Measurements from ENCODE around the gene ZDHHC13. TPM values are rescaled to one million over a fixed set of nuclear protein-coding genes. Genes with fewer than 3 reads are reported as not detected.

Gene ZDHHC13
- polyA plus RNA-seq, 1 donor (not counting 4 experiments of a cell fraction or from before 2014, with no cell fraction given), result 24.1 TPM

DNA sequence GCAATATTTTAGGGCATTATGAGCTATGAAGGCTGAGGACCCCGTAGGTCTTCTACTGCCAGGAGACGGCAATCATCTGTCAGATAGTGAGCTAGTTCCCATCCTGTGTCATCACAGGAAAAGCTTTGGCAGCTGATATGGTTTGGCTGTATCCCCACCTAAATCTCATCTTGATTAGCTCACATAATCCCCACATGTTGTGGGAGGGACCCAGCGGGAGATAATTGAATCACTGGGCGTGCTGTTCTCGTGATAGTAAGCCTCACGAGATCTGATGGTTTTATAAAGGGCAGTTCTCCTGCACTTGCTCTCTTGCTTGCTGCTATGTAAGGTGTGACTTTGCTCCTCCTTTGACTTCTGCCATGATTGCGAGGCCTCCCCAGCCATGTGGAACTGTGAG, 66.7 kb downstream of the ZDHHC13 start:
- Histone ChIP-seq H3K4me2 (ENCODE audit: control insufficient read depth, extremely low read depth, insufficient read depth, low read depth, low read length) (no peak overlapping the region), H3K36me3 (ENCODE audit: control insufficient read depth in 2 of 2, extremely low read depth in 1 of 2, insufficient read depth in 2 of 2, low read length in 2 of 2) (no peaks in the 10 kb centered on the region), H3K79me2 (ENCODE audit: control insufficient read depth, insufficient read depth, low read length) (no peaks in the 10 kb centered on the region), H2AFZ (ENCODE audit: control insufficient read depth, low read length) (no peak overlapping the region), H3K9me3 (ENCODE audit: control insufficient read depth, low read depth, low read length) (no peaks in the 10 kb centered on the region), H3K27ac (ENCODE audit: control insufficient read depth, insufficient read depth, low read length) (no peak overlapping the region), H3K4me3 (ENCODE audit: control insufficient read depth in 2 of 3, extremely low read depth in 1 of 3, insufficient read depth in 2 of 3, low read depth in 1 of 3, low read length in 3 of 3) (no peak overlapping the region), H3K27me3 (ENCODE audit: control insufficient read depth, extremely low read depth, insufficient read depth, low read length) (no peaks in the 10 kb centered on the region), H4K20me1 (ENCODE audit: control insufficient read depth, extremely low read depth, insufficient read depth, low read length) (no peaks in the 10 kb centered on the region), H3K9ac (ENCODE audit: control insufficient read depth, extremely low read depth, insufficient read depth, low read length) (no peak overlapping the region), H3K9me1 (ENCODE audit: control insufficient read depth, extremely low read depth, insufficient read depth, low read length) (no peaks in the 10 kb centered on the region), H3K4me1 (ENCODE audit: control insufficient read depth, extremely low read depth, insufficient read depth, low read length) (no peaks in the 10 kb centered on the region)
- dilution Hi-C loops (cut with MboI; ENCODE audit: extremely low pct_ligation_motif_present, low sequenced_read_pairs), result no loop called here
- FAIRE-seq (no peak), DNase-seq (ENCODE audit: low read depth, low spot score) (no peak)
- TF ChIP-seq EZH2 (IDR thresholded peaks at IDR 0.05; ENCODE audit: low read length), result no peak
- TF ChIP-seq, protein P1, sequence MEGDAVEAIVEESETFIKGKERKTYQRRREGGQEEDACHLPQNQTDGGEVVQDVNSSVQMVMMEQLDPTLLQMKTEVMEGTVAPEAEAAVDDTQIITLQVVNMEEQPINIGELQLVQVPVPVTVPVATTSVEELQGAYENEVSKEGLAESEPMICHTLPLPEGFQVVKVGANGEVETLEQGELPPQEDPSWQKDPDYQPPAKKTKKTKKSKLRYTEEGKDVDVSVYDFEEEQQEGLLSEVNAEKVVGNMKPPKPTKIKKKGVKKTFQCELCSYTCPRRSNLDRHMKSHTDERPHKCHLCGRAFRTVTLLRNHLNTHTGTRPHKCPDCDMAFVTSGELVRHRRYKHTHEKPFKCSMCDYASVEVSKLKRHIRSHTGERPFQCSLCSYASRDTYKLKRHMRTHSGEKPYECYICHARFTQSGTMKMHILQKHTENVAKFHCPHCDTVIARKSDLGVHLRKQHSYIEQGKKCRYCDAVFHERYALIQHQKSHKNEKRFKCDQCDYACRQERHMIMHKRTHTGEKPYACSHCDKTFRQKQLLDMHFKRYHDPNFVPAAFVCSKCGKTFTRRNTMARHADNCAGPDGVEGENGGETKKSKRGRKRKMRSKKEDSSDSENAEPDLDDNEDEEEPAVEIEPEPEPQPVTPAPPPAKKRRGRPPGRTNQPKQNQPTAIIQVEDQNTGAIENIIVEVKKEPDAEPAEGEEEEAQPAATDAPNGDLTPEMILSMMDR (optimal IDR thresholded peaks at IDR 0.05 in 1 of 3, IDR thresholded peaks at IDR 0.05 in 1 of 3, conservative IDR thresholded peaks at IDR 0.05 in 1 of 3; ENCODE audit: extremely low read depth in 1 of 3, insufficient read depth in 2 of 3, low read length in 3 of 3), result no peak

DNA sequence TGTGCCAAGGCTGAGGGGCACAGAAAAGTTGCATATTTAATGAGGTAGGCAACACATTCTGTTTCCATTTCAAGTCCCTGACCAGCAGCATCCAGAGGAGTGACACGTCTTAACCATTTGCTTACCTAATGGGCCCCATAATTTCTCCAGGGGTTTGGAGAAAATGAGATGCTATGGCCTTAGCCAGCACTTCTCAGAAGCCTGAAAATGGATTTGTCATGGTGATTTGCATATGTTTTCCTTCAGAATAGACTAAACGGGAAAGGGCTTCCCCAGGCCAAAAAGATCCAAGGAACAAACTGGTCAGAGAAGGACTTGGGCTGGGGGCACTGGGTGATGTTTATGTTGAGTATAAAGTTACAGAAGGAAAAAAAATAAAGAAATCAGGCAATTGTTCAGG, 68.1 kb downstream of the ZDHHC13 start:
- Histone ChIP-seq H3K4me3 (ENCODE audit: control insufficient read depth in 2 of 3, extremely low read depth in 1 of 3, insufficient read depth in 2 of 3, low read depth in 1 of 3, low read length in 3 of 3) (no peak overlapping the region), H3K27ac (ENCODE audit: control insufficient read depth, insufficient read depth, low read length) (no peak overlapping the region), H3K79me2 (ENCODE audit: control insufficient read depth, insufficient read depth, low read length) (no peaks in the 10 kb centered on the region), H2AFZ (ENCODE audit: control insufficient read depth, low read length) (no peak overlapping the region), H3K9me1 (ENCODE audit: control insufficient read depth, extremely low read depth, insufficient read depth, low read length) (no peaks in the 10 kb centered on the region), H3K9ac (ENCODE audit: control insufficient read depth, extremely low read depth, insufficient read depth, low read length) (no peak overlapping the region), H3K9me3 (ENCODE audit: control insufficient read depth, low read depth, low read length) (no peaks in the 10 kb centered on the region), H3K4me2 (ENCODE audit: control insufficient read depth, extremely low read depth, insufficient read depth, low read depth, low read length) (no peak overlapping the region), H4K20me1 (ENCODE audit: control insufficient read depth, extremely low read depth, insufficient read depth, low read length) (no peaks in the 10 kb centered on the region), H3K36me3 (ENCODE audit: control insufficient read depth in 2 of 2, extremely low read depth in 1 of 2, insufficient read depth in 2 of 2, low read length in 2 of 2) (no peaks in the 10 kb centered on the region), H3K27me3 (ENCODE audit: control insufficient read depth, extremely low read depth, insufficient read depth, low read length) (no peaks in the 10 kb centered on the region), H3K4me1 (ENCODE audit: control insufficient read depth, extremely low read depth, insufficient read depth, low read length) (no peaks in the 10 kb centered on the region)
- TF ChIP-seq EZH2 (IDR thresholded peaks at IDR 0.05; ENCODE audit: low read length), result no peak
- TF ChIP-seq, protein P1 (optimal IDR thresholded peaks at IDR 0.05 in 1 of 3, IDR thresholded peaks at IDR 0.05 in 1 of 3, conservative IDR thresholded peaks at IDR 0.05 in 1 of 3; ENCODE audit: extremely low read depth in 1 of 3, insufficient read depth in 2 of 3, low read length in 3 of 3), result no peak
- dilution Hi-C loops (cut with MboI; ENCODE audit: extremely low pct_ligation_motif_present, low sequenced_read_pairs), result no loop called here
- DNase-seq (ENCODE audit: low read depth, low spot score) (no peak), FAIRE-seq (no peak)
